Hematopoietic multipotent progenitor cell (in vitro differentiated cells): ENCODE data around the gene FAM151B. TPM values are rescaled to one million over a fixed set of nuclear protein-coding genes. Genes with fewer than 3 reads are reported as not detected.

Source experiments
- DNase-seq, 3 donors: peaks; one replicate each; pipeline ENCODE4 v3.0.0-alpha.2; 2011 to 2015; ENCODE audit warnings: low read depth in 2 of 3, low spot score in 2 of 3
- total RNA-seq: library from RNA; depleted of rRNA; stranded (reverse); fragments of >200 nt; gene quantifications from one replicate; pipeline ENCODE4 v1.2.3, GENCODE V29; 2012

Gene FAM151B
- total RNA-seq, 1 donor, result 0.81 TPM

GRCh38 chr5:80502800-80503199 is 14.9 kb downstream of the FAM151B start:
- no peak for DNase-seq

DNA sequence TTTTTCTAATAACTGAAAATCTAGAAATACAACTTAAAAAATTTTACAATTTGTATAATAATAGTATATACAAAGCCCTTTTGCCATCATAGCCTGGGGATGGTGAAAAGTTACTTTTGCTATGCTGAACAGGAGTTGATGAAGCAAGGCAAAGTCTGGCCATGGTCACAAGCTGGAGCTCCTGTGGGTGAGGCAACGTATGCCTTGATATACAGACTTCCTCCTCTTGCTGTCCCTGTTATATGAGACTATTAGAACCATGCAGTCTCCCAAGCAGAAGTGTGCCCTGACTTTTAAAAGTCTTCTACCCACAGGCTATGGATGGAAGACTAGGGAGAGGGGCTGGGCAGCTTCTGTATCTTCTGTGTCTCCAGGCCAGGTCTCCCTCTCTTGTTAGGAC is 15.7 kb downstream of the FAM151B start:
- no peak for DNase-seq

DNA sequence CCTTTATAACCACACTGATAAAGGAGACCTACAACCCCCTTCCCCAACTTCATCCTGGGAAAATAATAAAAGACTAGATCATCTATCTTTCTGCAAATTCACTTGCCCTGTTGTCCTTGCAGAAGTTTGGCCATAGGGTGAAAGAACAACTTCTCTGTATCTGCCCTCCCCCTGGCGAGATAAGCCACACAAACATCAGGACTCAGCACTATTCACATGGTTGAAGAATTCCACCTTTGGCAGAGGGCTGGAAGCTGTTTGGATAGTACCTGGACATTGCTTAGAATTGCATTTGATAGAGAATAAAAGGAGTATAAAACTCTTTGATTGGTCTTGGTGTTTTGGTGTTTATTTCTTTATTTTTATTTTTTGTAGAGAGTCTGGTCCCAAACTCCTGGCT is 16.9 kb downstream of the FAM151B start:
- DNase-seq, result no peak

- no peak for DNase-seq
Observed at GRCh38 chr5:80507663-80508062, 19.8 kb downstream of the FAM151B start.

DNA sequence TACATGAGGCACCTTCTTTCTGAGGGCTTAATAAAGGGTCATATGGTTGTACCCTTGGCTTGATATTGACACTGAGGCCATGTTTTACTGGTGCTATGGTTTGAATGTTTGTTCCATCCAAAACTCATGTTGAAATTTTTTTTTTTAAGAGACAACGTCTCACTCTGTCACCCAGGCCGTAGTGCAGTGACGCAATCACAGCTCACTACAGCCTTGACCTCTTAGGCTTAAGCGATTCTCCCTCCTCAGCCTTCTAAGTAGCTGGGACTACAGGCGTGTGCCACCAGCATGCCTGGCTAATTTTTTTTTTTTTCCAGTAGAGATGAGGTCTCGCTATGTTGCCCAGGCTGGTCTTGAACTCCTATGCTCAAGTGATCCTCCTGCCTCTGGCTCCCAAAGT is 20.9 kb downstream of the FAM151B start:
- DNase-seq, result no peak

GRCh38 chr5:80509362-80509761 is 21.5 kb downstream of the FAM151B start:
- DNase-seq, result no peak

DNA sequence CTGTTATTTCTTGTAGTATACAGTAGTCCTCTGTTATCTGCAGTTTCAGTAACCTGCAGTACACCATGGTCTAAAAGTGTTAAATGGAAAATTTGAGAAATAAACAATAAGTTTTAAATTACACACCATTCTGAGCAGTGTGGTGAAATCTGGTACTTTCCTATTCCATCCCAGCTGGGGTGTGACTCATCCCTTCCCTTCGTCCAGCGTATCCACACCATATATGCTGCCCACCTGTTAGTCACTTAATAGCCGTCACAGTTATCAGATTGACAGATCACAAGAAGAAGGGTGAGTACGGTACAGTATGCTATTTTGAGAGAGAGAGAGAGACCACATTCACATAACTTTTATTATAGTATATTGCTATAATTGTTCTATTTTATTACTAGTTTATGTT is 28.9 kb downstream of the FAM151B start:
- no peak for DNase-seq

- no peak for DNase-seq
Observed at GRCh38 chr5:80540691-80541090, 52.8 kb downstream of the FAM151B start.

DNA sequence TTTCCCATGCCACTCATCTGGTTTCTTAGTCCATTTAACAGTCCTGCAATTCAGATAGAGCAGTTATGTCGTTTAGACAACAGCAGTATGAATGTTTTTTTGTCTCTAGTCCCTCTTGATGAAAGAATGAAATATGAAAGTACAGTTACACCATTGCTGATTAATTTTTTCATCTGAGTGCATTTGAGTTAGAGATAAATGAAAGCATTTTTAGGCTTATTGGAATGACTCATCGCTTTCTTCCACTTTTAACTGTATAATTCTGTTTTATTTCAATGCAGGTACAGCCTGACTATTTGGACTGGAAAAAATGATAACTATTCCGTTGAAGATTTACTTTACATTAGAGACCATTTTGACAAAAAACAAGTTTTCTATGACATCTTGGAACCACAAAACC is 53.5 kb downstream of the FAM151B start:
- no peak for DNase-seq

- no peak for DNase-seq
Observed at GRCh38 chr5:80554646-80555045, 66.7 kb downstream of the FAM151B start.

- DNase-seq, result no peak
Observed at GRCh38 chr5:80555099-80555498, 67.2 kb downstream of the FAM151B start.

GRCh38 chr5:80559244-80559643 is 71.3 kb downstream of the FAM151B start:
- DNase-seq, result no peak

GRCh38 chr5:80565330-80565729 is 77.4 kb downstream of the FAM151B start:
- DNase-seq, result no peak

DNA sequence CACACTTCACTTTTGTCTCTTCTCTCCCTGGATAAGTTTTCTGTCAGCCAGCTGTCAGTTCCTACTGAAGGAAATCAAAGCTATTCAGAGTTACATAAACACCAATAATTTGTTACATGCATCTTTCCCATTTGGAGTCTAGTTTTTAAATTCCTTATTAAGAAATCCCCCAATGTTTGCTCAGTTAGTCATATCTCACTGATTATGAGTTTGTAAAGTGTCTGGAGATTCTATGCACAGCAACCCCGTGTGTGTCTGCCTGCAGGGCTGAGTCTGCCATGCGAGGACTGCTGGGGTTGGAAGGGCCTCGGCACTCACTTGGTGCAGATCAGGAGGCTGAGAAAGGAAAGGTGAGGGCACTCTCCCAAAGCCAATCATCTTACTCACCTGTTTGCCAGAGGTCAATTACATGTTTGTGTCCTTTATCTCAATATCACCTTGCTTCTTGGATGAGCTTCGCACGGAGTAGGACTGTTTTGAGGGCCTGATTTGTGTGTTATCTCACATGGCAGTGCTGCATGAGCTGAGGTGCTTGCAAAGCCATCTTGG is 78.9 kb downstream of the FAM151B start:
- DNase-seq, result no peak

GRCh38 chr5:80568251-80568650 is 80.4 kb downstream of the FAM151B start:
- no peak for DNase-seq

GRCh38 chr5:80569086-80569960 is 81.4 kb downstream of the FAM151B start:
- DNase-seq, result no peak

DNA sequence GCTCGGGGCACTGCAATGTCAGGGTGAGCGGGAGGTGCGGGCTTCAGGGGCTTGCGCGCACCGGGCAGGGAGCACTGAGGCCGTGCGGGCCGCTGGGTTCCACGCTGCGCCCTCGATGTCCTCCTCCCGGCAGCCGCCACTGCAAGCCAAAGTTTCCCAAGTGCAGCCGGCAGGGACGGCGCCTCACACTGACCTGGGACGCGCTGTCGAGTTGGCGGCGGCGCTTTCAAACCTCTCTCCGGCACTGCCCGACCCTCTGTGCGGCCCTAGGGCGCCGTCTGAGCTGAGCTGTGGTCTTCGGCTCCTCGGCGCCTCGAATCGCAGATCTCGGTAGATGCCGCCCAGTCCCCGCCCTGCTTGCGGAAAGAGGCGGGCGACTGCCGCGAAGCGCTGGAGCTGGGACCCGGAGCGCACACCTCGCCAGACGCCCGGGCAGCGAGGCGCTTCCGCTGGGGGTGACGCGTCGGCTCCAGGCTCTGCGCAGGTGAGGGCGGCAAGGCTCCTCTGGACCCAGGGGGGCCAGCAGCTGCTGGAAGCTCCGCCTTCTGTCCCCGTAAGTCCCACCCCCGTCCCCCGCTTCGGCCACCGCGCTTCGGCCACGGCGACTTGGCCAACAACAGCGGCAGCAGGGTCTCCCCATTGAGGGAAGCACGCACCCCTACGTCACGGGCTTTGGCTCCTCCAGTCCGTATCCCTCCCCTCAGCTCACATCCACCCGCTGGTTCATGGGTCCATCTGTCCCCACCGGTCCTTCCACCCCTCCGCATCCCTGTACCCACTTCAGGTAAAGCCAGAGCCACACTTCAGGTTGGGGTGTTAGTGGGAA is 82.3 kb downstream of the FAM151B start, which contains the start of gene ANKRD34B:
Gene ANKRD34B, minus strand, starts transcription at position 320 of the 826 bp plus-strand sequence. CDS start 10,261 bp downstream, outside the sequence.
- peak in 2 of 3 donors; percentile 18 to 47 for DNase-seq

DNA sequence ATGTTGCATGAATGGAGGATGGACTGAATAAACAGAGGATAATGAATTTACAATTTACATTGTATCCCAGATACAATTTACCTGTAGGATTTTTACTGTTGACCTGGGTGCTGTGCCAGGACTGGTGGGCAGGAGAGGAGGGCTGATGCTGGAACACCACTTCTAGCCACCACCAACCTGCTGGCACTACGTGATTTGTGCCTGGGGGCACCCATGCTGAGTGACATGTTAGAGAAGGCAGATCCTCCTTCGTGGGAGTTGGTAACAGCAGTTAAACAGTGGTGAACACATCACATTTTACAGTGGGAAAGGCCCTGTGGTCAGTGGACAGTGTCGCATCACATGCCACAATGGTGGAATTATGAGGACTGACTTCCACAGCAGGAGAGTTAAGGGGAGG is 85.2 kb downstream of the FAM151B start:
- no peak for DNase-seq

GRCh38 chr5:80576383-80576782 is 88.5 kb downstream of the FAM151B start:
- no peak for DNase-seq

DNA sequence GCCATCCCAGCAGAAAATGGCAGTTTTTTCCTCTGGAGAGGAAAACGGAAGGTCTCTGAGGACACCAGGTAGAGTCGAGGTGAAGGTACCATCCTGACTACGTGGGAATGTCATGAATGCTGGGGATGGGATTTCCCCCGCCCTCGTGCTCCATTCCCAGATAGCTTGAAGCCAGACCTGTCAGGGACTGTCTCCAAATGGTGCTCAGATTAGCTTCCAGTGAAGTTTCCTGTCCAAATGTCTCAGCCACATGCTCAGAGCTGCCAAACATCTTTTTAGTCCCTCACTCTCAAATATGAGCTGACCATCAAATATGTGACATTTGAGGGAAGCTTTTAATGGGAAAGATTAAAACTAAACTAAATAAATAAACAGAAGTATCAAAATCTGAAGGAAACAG is 89.8 kb downstream of the FAM151B start:
- DNase-seq, result no peak

DNA sequence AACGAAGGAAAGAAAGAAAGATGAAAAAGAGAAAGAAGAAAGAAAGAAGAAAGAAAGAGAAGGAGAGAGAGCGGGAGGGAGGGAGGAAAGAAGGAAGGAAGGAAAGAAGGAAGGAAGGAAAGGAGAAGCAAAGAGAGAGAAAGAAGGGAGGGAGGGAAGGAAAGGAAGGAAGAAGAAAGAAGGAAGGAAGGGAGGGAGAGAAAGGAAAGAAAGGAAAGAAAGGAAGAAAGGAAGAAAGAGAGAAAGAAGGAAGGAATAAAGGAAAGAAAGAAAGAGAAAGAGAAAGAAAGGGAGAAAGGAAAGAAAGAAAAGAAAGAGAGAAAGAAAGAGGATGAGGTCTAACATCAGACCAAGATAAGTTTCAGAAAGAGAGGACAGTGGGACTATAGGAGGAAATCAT is 91.2 kb downstream of the FAM151B start:
- no peak for DNase-seq
